H9 (cell line): ENCODE results near the gene ZNF467. TPM values are rescaled to one million over a fixed set of nuclear protein-coding genes. Genes with fewer than 3 reads are reported as not detected.

Experiments
- DNase-seq: peaks from one replicate; pipeline ENCODE4 v3.0.0-alpha.2; 2017
- H2AFZ ChIP-seq: one replicate; pipeline ENCODE4 v1.6.1; 2013; ENCODE audit warnings: mild to moderate bottlenecking, low read length, control low read depth, moderate library complexity
- H2AK5ac ChIP-seq: 2 replicates; pipeline ENCODE4 v1.6.1; 2013; ENCODE audit warnings: low read length, control low read depth, mixed read lengths; ENCODE audit not compliant: insufficient read length
- H2BK120ac ChIP-seq: one replicate; pipeline ENCODE4 v1.6.1; 2013; ENCODE audit warnings: low read depth, mild to moderate bottlenecking, low read length, control low read depth, inconsistent platforms; ENCODE audit not compliant: poor library complexity, severe bottlenecking
- H2BK12ac ChIP-seq: 2 replicates; pipeline ENCODE4 v1.6.1; 2013; ENCODE audit warnings: low read length, control low read depth, mixed read lengths, low read depth; ENCODE audit not compliant: insufficient read length
- H2BK15ac ChIP-seq: 2 replicates; pipeline ENCODE4 v1.6.1; 2013; ENCODE audit warnings: low read depth, low read length, control low read depth
- H2BK20ac ChIP-seq: one replicate; pipeline ENCODE4 v1.6.1; 2013; ENCODE audit warnings: low read depth, mild to moderate bottlenecking, low read length, control low read depth, inconsistent platforms; ENCODE audit not compliant: poor library complexity, severe bottlenecking
- H2BK5ac ChIP-seq: 2 replicates; pipeline ENCODE4 v1.6.1; 2013; ENCODE audit warnings: low read length, control low read depth, mixed read lengths; ENCODE audit not compliant: insufficient read length
- H3K14ac ChIP-seq: 2 replicates; pipeline ENCODE4 v1.6.1; 2013; ENCODE audit warnings: low read length, control low read depth; ENCODE audit not compliant: insufficient read depth
- H3K18ac ChIP-seq: 2 replicates; pipeline ENCODE4 v1.6.1; 2013; ENCODE audit warnings: low read depth, mild to moderate bottlenecking, mixed read lengths, low read length, control low read depth; ENCODE audit not compliant: insufficient read length
- H3K23ac ChIP-seq: 2 replicates; pipeline ENCODE4 v1.6.1; 2013; ENCODE audit warnings: low read length, control low read depth, mixed read lengths, low read depth; ENCODE audit not compliant: insufficient read length
- H3K23me2 ChIP-seq: 2 replicates; pipeline ENCODE4 v1.6.1; 2013; ENCODE audit warnings: low read depth, mild to moderate bottlenecking, mixed read lengths, low read length, control low read depth; ENCODE audit not compliant: insufficient read length, poor library complexity, severe bottlenecking
- H3K27ac ChIP-seq: 2 replicates; pipeline ENCODE4 v1.5.1; 2013; ENCODE audit warnings: low read length, control low read depth, mixed read lengths, low read depth; ENCODE audit not compliant: insufficient read length
- H3K27me3 ChIP-seq: 2 replicates; pipeline ENCODE4 v1.6.1; 2013; ENCODE audit warnings: low read length, control low read depth, inconsistent platforms; ENCODE audit not compliant: insufficient read depth
- H3K4ac ChIP-seq: 2 replicates; pipeline ENCODE4 v1.6.1; 2013; ENCODE audit warnings: low read depth, mild to moderate bottlenecking, control low read depth, inconsistent platforms, low read length, moderate library complexity
- H3K4me1 ChIP-seq: 2 replicates; pipeline ENCODE4 v1.6.1; 2013; ENCODE audit warnings: low read length, control low read depth, inconsistent platforms; ENCODE audit not compliant: insufficient read depth
- H3K4me2 ChIP-seq: 2 replicates; pipeline ENCODE4 v1.6.1; 2013; ENCODE audit warnings: low read length, control low read depth, mixed read lengths; ENCODE audit not compliant: insufficient read length, insufficient read depth
- H3K56ac ChIP-seq: 2 replicates; pipeline ENCODE4 v1.6.1; 2013; ENCODE audit warnings: low read depth, mild to moderate bottlenecking, mixed read lengths, low read length, control low read depth; ENCODE audit not compliant: insufficient read length
- H3K79me1 ChIP-seq: 2 replicates; pipeline ENCODE4 v1.6.1; 2013; ENCODE audit warnings: low read depth, mild to moderate bottlenecking, moderate library complexity, low read length, control low read depth, inconsistent platforms; ENCODE audit not compliant: insufficient read depth, poor library complexity, severe bottlenecking
- H3K79me2 ChIP-seq: 2 replicates; pipeline ENCODE4 v1.6.1; 2013; ENCODE audit warnings: low read length, control low read depth, inconsistent platforms; ENCODE audit not compliant: insufficient read depth
- H3K9ac ChIP-seq: 2 replicates; pipeline ENCODE4 v1.6.1; 2013; ENCODE audit warnings: low read length, control low read depth, mixed read lengths; ENCODE audit not compliant: insufficient read length; ENCODE audit errors: extremely low read depth
- H3K9me3 ChIP-seq: one replicate; pipeline ENCODE4 v1.6.1; 2013; ENCODE audit warnings: low read depth, low read length, inconsistent platforms; ENCODE audit not compliant: control insufficient read depth
- H3T11ph ChIP-seq: one replicate; pipeline ENCODE4 v1.6.1; 2013; ENCODE audit warnings: mild to moderate bottlenecking, low read length, control low read depth, inconsistent platforms
- H4K20me1 ChIP-seq: one replicate; pipeline ENCODE4 v1.6.1; 2013; ENCODE audit not compliant: control insufficient read depth, insufficient read length, insufficient read depth
- H4K5ac ChIP-seq: 2 replicates; pipeline ENCODE4 v1.6.1; 2013; ENCODE audit warnings: low read depth, mild to moderate bottlenecking, mixed read lengths, low read length, control low read depth; ENCODE audit not compliant: insufficient read length
- H4K8ac ChIP-seq: replicated peaks from 2 replicates; pipeline ENCODE4 v1.6.1; 2013; ENCODE audit warnings: low read length, control low read depth, mixed read lengths, low read depth; ENCODE audit not compliant: insufficient read length
- H4K91ac ChIP-seq: 2 replicates; pipeline ENCODE4 v1.6.1; 2013; ENCODE audit warnings: low read depth, mild to moderate bottlenecking, moderate library complexity, mixed read lengths, low read length, control low read depth; ENCODE audit not compliant: insufficient read length
- H3K27ac Mint-ChIP-seq, 3 experiments: 2 replicates in 2 of 3; 3 replicates in 1 of 3; pipeline ENCODE4 v1.8.0; 2020 to 2021; ENCODE audit warnings: mixed read lengths in 3 of 3, mild to moderate bottlenecking in 1 of 3, moderate library complexity in 1 of 3
- H3K27me3 Mint-ChIP-seq: 2 replicates; pipeline ENCODE4 v1.8.0; 2021; ENCODE audit warnings: low read depth, mild to moderate bottlenecking, moderate library complexity, mixed read lengths
- H3K36me3 Mint-ChIP-seq, 3 experiments: 2 replicates in 2 of 3; 3 replicates in 1 of 3; pipeline ENCODE4 v1.8.0; 2020 to 2021; ENCODE audit warnings: low read depth in 3 of 3, mixed read lengths in 3 of 3; ENCODE audit not compliant: insufficient read depth in 1 of 3
- H3K4me1 Mint-ChIP-seq, 2 experiments: 2 replicates each; pipeline ENCODE4 v1.8.0; 2020; ENCODE audit warnings: mixed read lengths in 2 of 2
- H3K4me3 Mint-ChIP-seq, 2 experiments: 2 replicates in 1 of 2; 3 replicates in 1 of 2; pipeline ENCODE4 v1.8.0; 2020 to 2021; ENCODE audit warnings: mild to moderate bottlenecking in 2 of 2, mixed read lengths in 2 of 2, moderate library complexity in 1 of 2
- H3K9me3 Mint-ChIP-seq, 2 experiments: 2 replicates in 1 of 2; 3 replicates in 1 of 2; pipeline ENCODE4 v1.8.0; 2020; ENCODE audit warnings: mild to moderate bottlenecking in 2 of 2, mixed read lengths in 2 of 2, moderate library complexity in 1 of 2
- CTCF ChIP-seq: fragments of 200-600 bp; sonication (generic); conservative IDR thresholded peaks from 3 replicates; pipeline ENCODE4 v1.8.0; 2021; ENCODE audit warnings: antibody characterized with exemption, mild to moderate bottlenecking
- WGBS: extraction: QIAGEN DNeasy Blood & Tissue Kit; methylation state at CpG from one replicate; pipeline ENCODE4 v1.1.7; 2013; ENCODE audit warnings: missing lambda C conversion rate, low lambda C conversion rate, mixed read lengths; ENCODE audit not compliant: insufficient read length; ENCODE audit errors: extremely low coverage; 5-methylcytosine and 5-hydroxymethylcytosine counted together
- total RNA-seq: library from RNA; stranded (reverse); gene quantifications from 2 replicates; pipeline ENCODE4 v1.2.1, GENCODE V29; 2021

The ZNF467 gene
- total RNA-seq, 1 experiment from 2014 or later, result 0.31 TPM

DNA sequence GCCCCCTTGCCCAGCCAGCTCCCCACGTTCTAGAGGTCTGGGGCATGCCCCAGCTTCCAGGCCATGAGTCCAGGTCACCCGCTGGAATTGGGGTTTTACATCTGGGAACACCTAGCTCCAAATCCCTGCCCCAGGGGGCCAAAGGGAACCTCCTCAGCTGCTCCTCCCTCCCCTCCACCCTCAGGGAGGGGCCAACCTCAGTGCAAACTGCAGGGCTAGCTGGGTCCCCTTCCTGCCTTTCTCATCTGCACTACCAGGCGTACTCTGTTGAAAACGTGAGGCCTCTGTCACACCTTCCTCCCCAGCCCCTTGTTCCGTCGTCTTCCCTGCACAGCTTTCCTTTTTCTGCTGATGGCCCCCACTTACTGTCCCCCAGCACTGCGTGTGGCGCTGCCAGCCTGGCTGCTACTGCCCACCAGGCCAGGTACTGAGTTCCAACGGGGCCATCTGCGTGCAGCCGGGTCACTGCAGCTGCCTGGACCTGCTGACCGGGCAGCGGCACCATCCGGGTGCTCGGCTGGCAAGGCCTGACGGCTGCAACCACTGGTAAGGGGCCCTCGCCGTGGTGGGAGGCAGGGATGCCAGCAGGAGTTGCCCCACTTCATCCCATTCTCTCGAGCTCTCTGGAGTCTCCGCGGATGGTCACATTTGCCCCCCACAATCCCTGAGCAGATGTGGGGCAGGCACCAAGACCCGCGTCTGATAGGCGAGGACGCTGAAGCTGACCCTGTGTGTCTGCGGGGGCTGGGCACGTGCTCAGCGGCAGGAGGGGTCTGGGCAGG, 40.1 kb upstream of the ZNF467 start:
- WGBS, result no CpG with 5 or more reads among the region's 28 CpGs
- Histone ChIP-seq H3K4me2 (no peak overlapping the region), H3K4me1 (no peaks in the 10 kb centered on the region), H2BK12ac (no peak overlapping the region), H3K23me2 (no peaks in the 10 kb centered on the region), H2BK15ac (no peak overlapping the region), H3K27me3 (no peaks in the 10 kb centered on the region), H2AK5ac (no peak overlapping the region), H3K79me1 (no peaks in the 10 kb centered on the region), H3T11ph (no peak overlapping the region), H3K9ac (no peak overlapping the region), H2BK120ac (no peak overlapping the region), H3K9me3 (no peaks in the 10 kb centered on the region), H4K5ac (no peak overlapping the region), H4K91ac (no peak overlapping the region), H3K14ac (no peak overlapping the region), H2BK5ac (no peak overlapping the region), H4K8ac (no peak overlapping the region), H3K4ac (no peak overlapping the region), H3K27ac (no peak overlapping the region), H3K18ac (no peak overlapping the region), H3K23ac (no peak overlapping the region), H3K56ac (no peak overlapping the region), H2AFZ (no peak overlapping the region), H2BK20ac (no peak overlapping the region), H4K20me1 (no peaks in the 10 kb centered on the region), H3K79me2 (no peaks in the 10 kb centered on the region)
- TF ChIP-seq CTCF, result no peak
- no peaks in the 10 kb centered on the region for H3K36me3 Mint-ChIP-seq
- H3K4me1 Mint-ChIP-seq, result peaks cover 2 to 12% of the 10 kb centered on the region in 2 experiments; a peak in 2 of 4 replicates
- no peaks in the 10 kb centered on the region for H3K9me3 Mint-ChIP-seq
- H3K27me3 Mint-ChIP-seq, result peaks cover 2% of the 10 kb centered on the region
- no peak for DNase-seq
- no peak overlapping the region for H3K4me3 Mint-ChIP-seq
- H3K27ac Mint-ChIP-seq, result no peak overlapping the region
